GM11168 (cell line): ENCODE results near the gene CARMIL1.
"Not testable (repeated sequence)": the region's sequence is repeated elsewhere in the genome, so short reads cannot be mapped to it uniquely, and the experiment has no call there.

Experiments
- in situ Hi-C: fragments of 300-500 bp; cut with MboI; formaldehyde crosslinking; loops from one replicate; pipeline ENCODE4 v1.12.0; 2022; ENCODE audit warnings: low sequenced_read_pairs; ENCODE audit not compliant: unreplicated experiment

CARMIL1 gene

DNA sequence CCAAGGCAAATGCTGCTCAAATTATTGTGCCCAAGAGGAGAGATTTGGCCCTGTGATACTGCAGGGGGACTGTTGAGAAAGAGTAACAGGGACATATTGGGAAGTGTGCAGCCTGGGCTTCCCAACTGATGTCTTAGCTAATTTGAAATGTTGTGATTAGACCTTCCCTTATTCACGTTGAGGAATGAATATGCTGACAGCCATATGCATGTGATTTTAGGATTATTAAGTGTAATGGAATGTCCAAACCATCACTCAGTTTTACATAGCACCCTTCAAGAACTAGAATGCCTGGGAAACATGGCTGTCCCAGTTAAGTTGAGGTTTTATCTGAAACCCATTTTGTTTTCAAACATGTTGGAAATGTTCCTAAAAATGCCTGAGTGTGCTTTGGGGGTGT, 81.4 kb downstream of the CARMIL1 start:
- in situ Hi-C loops: no loop called here

GRCh38 chr6:25363427-25363826, 84.3 kb downstream of the CARMIL1 start:
- in situ Hi-C loops: no loop called here

- in situ Hi-C loops: no loop called here
Observed at GRCh38 chr6:25365154-25365553, 86.0 kb downstream of the CARMIL1 start.

GRCh38 chr6:25366903-25367545, 87.8 kb downstream of the CARMIL1 start:
- in situ Hi-C loops: no loop called here

GRCh38 chr6:25369036-25369432, 89.9 kb downstream of the CARMIL1 start:
- in situ Hi-C loops: no loop called here

DNA sequence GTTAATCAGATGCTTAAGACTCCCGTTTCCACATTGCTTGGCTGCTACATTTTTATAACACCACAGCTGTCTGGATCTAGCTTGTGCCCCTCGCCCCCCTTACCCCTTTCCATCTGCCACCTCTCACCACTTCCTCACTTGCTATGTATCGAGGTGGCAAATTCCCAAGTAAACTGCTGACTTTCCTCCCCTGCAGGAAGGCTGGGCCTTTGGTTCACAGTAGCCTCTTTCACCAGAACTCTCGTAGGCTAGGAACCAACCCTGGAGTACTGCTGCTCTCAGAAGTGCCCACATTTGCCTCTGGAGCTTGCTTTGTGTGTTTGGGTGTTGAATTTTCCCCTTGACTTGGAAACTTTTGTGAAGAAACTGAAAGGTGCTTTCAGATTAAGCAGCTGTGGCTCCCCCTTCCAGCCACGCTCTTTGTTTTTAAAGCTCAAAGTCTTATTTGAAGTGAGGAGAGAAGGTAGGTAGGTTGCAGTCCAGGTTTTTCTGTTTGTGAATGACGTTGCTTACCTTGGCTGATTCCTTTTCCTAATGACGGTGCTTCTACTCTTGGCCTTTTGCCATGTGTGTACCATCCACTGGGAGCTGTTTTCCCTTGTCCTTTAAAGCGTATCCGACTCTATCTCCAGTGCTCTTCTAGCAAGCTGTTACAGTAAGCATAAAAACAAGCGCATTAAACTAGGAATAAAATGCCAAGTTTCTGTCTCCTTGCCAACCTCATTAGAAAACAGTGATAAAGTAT, 90.4 kb downstream of the CARMIL1 start:
- in situ Hi-C loops: no loop called here

- in situ Hi-C loops: no loop called here
Observed at GRCh38 chr6:25370178-25371036, 91.2 kb downstream of the CARMIL1 start.

GRCh38 chr6:25371037-25371347, 91.8 kb downstream of the CARMIL1 start:
- in situ Hi-C loops: no loop called here

DNA sequence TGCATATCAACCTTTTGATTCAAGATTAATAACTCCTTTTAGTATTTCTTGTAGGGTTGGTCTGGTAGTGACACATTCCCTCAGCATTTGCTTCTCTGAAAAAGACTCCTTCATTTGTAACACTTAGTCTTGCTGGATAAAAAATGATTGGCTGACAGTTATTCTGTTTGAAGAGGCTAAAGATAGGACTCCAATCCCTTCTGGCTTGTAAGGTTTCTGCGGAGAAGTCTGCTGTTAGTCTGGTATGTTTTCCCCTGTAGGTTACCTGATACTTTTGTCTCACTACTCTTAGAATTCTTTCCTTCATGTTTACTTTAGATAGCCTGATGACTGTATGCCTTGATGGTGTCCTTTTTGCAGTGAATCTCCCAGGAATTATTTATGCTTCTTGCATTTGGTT, 96.0 kb downstream of the CARMIL1 start:
- in situ Hi-C loops: no loop called here

- in situ Hi-C loops: no loop called here
Observed at GRCh38 chr6:25377664-25378063, 98.5 kb downstream of the CARMIL1 start.

- in situ Hi-C loops: no loop called here
Observed at GRCh38 chr6:25381077-25381476, 101.9 kb downstream of the CARMIL1 start.

GRCh38 chr6:25382476-25382875, 103.3 kb downstream of the CARMIL1 start:
- in situ Hi-C loops: not testable (repeated sequence)

DNA sequence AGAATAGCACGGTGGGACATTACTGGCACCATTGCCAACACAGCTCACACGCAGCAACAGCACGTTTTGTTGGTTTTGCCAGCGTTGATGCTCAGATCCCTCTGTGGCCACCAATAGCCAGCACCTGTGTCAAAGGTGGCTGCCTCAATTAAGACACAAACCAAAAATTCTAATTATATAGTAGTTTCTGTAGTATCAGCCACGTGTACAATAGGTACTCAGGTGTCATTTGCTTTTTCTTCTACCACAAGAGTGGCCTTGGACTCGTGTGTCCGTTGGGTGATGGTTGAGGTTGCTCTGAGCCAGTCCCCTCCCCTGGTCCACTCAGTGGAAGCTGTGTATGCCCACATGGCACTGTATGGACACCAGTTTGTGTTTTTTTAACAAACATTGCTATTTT, 105.1 kb downstream of the CARMIL1 start:
- in situ Hi-C loops: no loop called here

- in situ Hi-C loops: no loop called here
Observed at GRCh38 chr6:25384967-25385366, 105.8 kb downstream of the CARMIL1 start.

DNA sequence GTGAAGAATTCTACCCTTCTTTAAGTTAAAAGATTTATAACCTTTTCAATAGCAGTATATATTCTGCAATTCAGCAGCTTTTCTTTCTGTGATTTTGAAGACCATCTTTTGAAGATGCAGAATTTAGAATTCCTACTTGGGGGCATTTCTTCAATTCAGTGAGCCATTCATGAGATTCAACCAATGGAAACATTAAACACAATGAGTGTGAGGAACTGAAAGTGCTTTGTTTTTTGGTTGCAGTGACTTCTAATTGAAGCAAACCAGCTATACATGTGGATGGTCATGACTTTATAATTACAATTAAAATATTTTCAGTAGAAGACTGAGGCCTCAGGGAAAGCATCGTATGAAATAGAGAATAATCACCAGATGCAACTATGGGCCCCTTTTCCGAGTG, 108.3 kb downstream of the CARMIL1 start:
- in situ Hi-C loops: no loop called here

DNA sequence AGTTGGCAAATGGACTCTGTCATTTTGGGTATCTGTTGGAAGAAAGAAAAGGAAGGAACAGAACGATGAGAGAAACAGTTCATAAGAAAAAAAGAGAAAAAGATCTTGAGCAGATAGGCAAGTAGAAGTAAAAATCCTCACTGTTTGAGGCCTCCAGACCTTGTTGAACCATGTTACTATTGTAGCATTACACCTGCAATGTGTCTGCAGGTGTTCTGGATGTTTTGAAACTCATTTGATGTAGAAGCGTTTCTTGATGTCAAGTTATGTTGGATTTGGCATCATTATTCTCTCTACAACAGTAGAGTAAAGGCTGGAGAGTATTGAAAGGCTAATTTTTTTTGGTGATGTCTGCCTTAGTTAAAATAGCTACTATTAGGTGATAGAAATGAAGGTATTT, 108.7 kb downstream of the CARMIL1 start:
- in situ Hi-C loops: no loop called here

GRCh38 chr6:25388776-25389175, 109.6 kb downstream of the CARMIL1 start:
- in situ Hi-C loops: no loop called here

DNA sequence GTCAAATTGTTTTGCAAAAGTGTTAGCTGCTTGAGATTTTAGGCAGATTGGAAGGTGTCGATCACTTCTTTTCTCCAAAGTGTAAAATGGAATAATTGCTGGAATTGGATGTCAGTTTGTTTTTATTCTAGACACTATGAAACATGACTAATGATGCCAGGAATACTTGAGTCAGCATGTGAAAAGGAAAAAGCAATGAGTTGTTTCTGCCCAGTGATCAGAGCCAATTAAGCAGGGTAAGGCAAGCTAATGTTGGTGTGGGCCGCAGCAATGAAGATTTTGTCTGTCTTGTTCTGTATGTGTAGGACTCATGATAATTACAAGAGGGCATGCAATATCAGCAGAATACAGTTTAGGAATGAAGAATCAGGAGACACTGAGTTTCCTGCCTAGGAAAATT, 110.3 kb downstream of the CARMIL1 start:
- in situ Hi-C loops: no loop called here

DNA sequence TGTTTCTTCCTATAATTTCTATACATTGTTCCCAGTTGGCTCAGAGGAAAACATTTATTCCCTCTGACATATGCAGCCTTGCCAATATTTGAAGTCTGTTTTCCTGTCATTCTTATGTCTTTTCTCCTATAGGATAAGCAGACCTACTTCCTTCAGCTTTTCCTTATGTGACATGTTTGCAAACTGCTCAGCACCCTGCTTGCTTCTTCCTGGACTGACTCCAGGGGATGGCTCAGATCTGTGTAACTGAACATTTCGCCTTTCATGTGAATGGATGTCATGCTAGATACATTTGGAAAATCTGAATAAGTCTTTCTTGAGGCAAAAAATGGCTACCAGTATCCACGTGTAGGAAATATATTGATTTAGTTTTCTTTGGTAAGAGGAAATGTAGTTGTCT, 113.2 kb downstream of the CARMIL1 start:
- in situ Hi-C loops: no loop called here

- in situ Hi-C loops: no loop called here
Observed at GRCh38 chr6:25395731-25396130, 116.6 kb downstream of the CARMIL1 start.

- in situ Hi-C loops: no loop called here
Observed at GRCh38 chr6:25397406-25397805, 118.2 kb downstream of the CARMIL1 start.
